HG03558 (cell line): ENCODE measurements around the gene ARMC6.
"Not testable (repeated sequence)": the region's sequence is repeated elsewhere in the genome, so short reads cannot be mapped to it uniquely, and the experiment has no call there.

Experiments used
- ATAC-seq: cut with Tn5 transposase; IDR thresholded peaks from one replicate; pipeline ENCODE4 v1.9.1; 2021; ENCODE audit warnings: moderate number of reproducible peaks; ENCODE audit not compliant: unreplicated experiment; ENCODE audit errors: extremely low read depth

Gene ARMC6

DNA sequence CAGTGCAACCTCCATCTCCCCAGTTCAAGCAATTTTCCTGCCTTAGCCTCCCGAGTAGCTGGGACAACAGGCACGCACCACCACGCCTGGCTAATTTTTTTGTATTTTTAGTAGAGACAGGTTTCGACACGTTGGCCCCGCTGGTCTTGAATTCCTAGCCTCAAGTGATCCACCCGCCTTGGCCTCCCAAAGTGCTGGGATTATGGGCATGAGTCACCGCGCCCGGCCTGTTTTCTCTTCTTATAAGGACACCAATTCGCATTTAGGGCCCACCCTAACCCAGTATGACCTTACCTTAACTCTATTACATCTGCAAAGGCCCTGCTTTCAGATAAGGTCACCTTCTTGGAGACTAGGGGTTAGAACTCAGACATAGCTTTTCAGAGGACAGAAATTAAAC, 69.8 kb downstream of the ARMC6 start:
- no peak for ATAC-seq

GRCh38 chr19:19105365-19106055, 72.1 kb downstream of the ARMC6 start:
- ATAC-seq, result no peak

DNA sequence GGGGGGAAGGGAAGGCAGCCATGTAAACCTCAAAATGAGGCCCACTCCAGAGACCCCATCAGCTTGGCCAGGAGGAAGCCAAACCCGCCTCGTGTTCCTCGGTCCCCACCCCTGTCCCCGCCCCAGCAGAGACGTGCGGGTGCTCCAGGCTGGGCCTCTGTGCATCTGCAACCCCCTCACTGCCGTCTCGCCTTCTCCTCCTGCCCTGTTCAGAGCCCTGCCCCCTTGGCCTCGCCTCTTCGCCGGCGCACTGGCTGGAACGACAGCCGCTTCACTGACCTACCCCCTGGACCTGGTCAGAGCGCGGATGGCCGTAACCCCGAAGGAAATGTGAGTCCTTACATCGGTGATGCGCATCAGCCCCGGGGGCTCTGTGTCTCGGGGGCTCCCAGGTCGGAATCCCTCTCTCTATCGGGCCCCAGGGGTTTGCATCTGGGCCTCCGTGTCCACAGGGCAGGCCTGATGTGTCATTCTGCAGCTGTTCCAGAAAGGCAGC, 72.7 kb downstream of the ARMC6 start:
- no peak for ATAC-seq

DNA sequence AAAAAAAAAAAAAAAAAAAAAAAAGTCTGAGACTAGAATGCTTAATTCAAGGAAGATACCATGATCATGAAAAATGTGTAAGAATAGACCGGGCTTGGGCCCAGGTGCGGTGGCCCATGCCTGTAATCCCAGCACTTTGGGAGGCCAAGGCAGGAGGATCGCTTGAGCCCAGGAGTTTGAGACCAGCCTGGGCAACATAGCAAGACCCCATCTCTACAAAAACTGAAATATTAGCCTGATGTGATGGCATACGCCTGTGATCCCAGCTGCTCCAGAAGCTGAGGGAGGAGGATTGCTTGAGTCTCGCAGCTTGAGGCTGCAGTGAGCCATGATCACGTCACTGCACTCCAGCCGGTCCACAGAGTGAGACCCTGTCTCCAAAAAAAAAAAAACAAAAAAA, 73.5 kb downstream of the ARMC6 start:
- ATAC-seq, result not testable (repeated sequence)

GRCh38 chr19:19107654-19108053, 74.3 kb downstream of the ARMC6 start:
- ATAC-seq, result no peak
